B cell (primary cell): Measurements from ENCODE around the gene CASK.

Experiments used
- CTCF ChIP-seq: fragments of 200-600 bp; IDR thresholded peaks from one replicate; pipeline ENCODE4 v1.8.0; 2022; ENCODE audit warnings: antibody characterized with exemption, mild to moderate bottlenecking
- EZH2 ChIP-seq: IDR thresholded peaks from 2 replicates; pipeline ENCODE4 v1.6.1; 2012; ENCODE audit warnings: borderline replicate concordance, low read depth, mild to moderate bottlenecking, moderate library complexity, low read length; ENCODE audit not compliant: insufficient read depth, poor library complexity, severe bottlenecking

- no peak for TF ChIP-seq CTCF
- no peak for TF ChIP-seq EZH2
These were observed 9.5 kb upstream of the CASK start for GRCh38 chrX:41932885-41933284.
